ENCODE measurements around the gene ALG2. TPM values are rescaled to one million over a fixed set of nuclear protein-coding genes. Genes with fewer than 3 reads are reported as not detected.

Gene ALG2
- total and polyA plus RNA-seq, 2 of the 4 experiments (the other 2 are of a cell fraction) = 36.4 to 38.4 TPM

- H3K36me3 ChIP-seq (ENCODE audit: control insufficient read depth, insufficient read depth, low read length) = no peaks in the 10 kb centered on the region
- ATAC-seq (ENCODE audit: low read depth) (no peak), DNase-seq (no peak)
- no peak overlapping the region for H3K56ac ChIP-seq (ENCODE audit: extremely low read depth, insufficient read depth, low read length)
- H2BK5ac ChIP-seq (ENCODE audit: low read depth, low read length, poor library complexity, severe bottlenecking) = no peak overlapping the region
- 0 out of 2 replicates have a peak overlapping the region, but pooled peaks have one; percentile 8 for H3K18ac ChIP-seq (ENCODE audit: low read depth, low read length)
- no peaks in the 10 kb centered on the region for H3K9me3 ChIP-seq (ENCODE audit: control insufficient read depth, insufficient read depth, low read length)
- intact Hi-C loops (cut with micrococcal nuclease) (loop anchor here (5.0 to 10.0 kb wide), 4 partner anchors 84 to 1244 kb away; partner anchors contain the start of gene MSANTD3), dilution Hi-C loops (cut with HindIII; ENCODE audit: low sequenced_read_pairs, unreplicated experiment) (no loop called here), in situ Hi-C loops (cut with MboI; ENCODE audit: low sequenced_read_pairs) (loop anchor here (10.0 to 25.0 kb wide), 4 partner anchors 624 to 1406 kb away; partner anchors contain the start of gene CAVIN4)
- H3K4ac ChIP-seq (ENCODE audit: low read depth, low read length) = no peak overlapping the region
- H4K91ac ChIP-seq (ENCODE audit: insufficient read depth, low read depth, low read length) = no peak overlapping the region; the same call in 1 of the 2 replicates
- H4K20me1 ChIP-seq (ENCODE audit: insufficient read depth, low read length) = no peaks in the 10 kb centered on the region
- POLR2A ChIA-PET (ENCODE audit: unreplicated experiment) = no interaction called here
- no peak overlapping the region for H3K9ac ChIP-seq (ENCODE audit: low read depth, low read length)
- no peak overlapping the region; the same call in 2 of the 3 replicates for H2BK15ac ChIP-seq (ENCODE audit: low read depth, low read length)
- H3K9me1 ChIP-seq (ENCODE audit: insufficient read depth, low read length) = peaks cover 6% of the 10 kb centered on the region; the same call in 1 of the 2 replicates
- CTCF ChIA-PET = interaction anchor here (1.2 kb wide), 1 partner anchor 8 kb away, joined by 4 read pairs; no protein-coding TSS in a partner anchor
- H3K27me3 ChIP-seq (ENCODE audit: control insufficient read depth, insufficient read depth, low read length) = no peaks in the 10 kb centered on the region
- TF ChIP-seq MAZ (IDR thresholded peaks at IDR 0.05; ENCODE audit: borderline replicate concordance, low read depth, low read length) = no peak
- TF ChIP-seq MXI1 (IDR thresholded peaks at IDR 0.05; ENCODE audit: borderline replicate concordance, low read depth, low read length) = no peak
- TF ChIP-seq POLR2A (IDR thresholded peaks at IDR 0.05; ENCODE audit: low read depth, low read length) = no peak
- TF ChIP-seq CHD1 (IDR thresholded peaks at IDR 0.05; ENCODE audit: low read depth, low read length) = no peak
- no peak for TF ChIP-seq BHLHE40 (IDR thresholded peaks at IDR 0.05; ENCODE audit: low read depth, low read length)
- no peak for TF ChIP-seq NFE2L2 (IDR thresholded peaks at IDR 0.05; ENCODE audit: low read depth, low read length)
- no peak for TF ChIP-seq ELK1 (IDR thresholded peaks at IDR 0.05; ENCODE audit: borderline replicate concordance, low read depth, low read length)
- no peak for TF ChIP-seq USF2 (IDR thresholded peaks at IDR 0.05; ENCODE audit: low read depth, low read length)
- TF ChIP-seq FOS (IDR thresholded peaks at IDR 0.05; ENCODE audit: low read depth, low read length) = no peak
- no peak for TF ChIP-seq SMC3 (IDR thresholded peaks at IDR 0.05; ENCODE audit: low read depth, low read length)
- TF ChIP-seq CTCF (conservative IDR thresholded peaks at IDR 0.05; ENCODE audit: low read depth, low read length) = no peak
- TF ChIP-seq RFX5 (IDR thresholded peaks at IDR 0.05; ENCODE audit: low read depth, low read length) = no peak
- no peak for TF ChIP-seq CEBPB (IDR thresholded peaks at IDR 0.05; ENCODE audit: low read depth, low read length)
- no peak for TF ChIP-seq MAFK (IDR thresholded peaks at IDR 0.05; ENCODE audit: low read depth, low read length)
- TF ChIP-seq RCOR1 (IDR thresholded peaks at IDR 0.05; ENCODE audit: insufficient replicate concordance, low read length) = no peak
- TF ChIP-seq RAD21 (IDR thresholded peaks at IDR 0.05; ENCODE audit: low read length) = no peak
- H2AK9ac ChIP-seq (replicated peaks; ENCODE audit: low read depth, low read length, poor library complexity) = no peak overlapping the region
- H2AFZ ChIP-seq (replicated peaks; ENCODE audit: low read length, poor library complexity) = no peak overlapping the region
- no CpG with 5 or more reads among the region's 2 CpGs for WGBS, 2 experiments (ENCODE audit: extremely low coverage in 2 of 2, insufficient read length in 1 of 2)
- no peak overlapping the region; a peak in 1 of 4 replicates for H4K8ac ChIP-seq (ENCODE audit: low read depth in 2 of 2, low read length in 2 of 2)
- no peak overlapping the region for H3K4me2 ChIP-seq (ENCODE audit: low read depth, low read length)
- no peak overlapping the region for H2BK20ac ChIP-seq (ENCODE audit: low read depth, low read length)
- H3K14ac ChIP-seq (replicated peaks; ENCODE audit: low read depth, low read length) = 0 out of 2 replicates have a peak overlapping the region, but pooled peaks have one; percentile 28
- H3K4me3 ChIP-seq (ENCODE audit: insufficient read depth, low read depth, low read length) = no peak overlapping the region
- H3K4me1 ChIP-seq (ENCODE audit: control insufficient read depth, insufficient read depth, low read length) = peaks cover 8% of the 10 kb centered on the region
- no peak overlapping the region for H3K23ac ChIP-seq (ENCODE audit: low read depth, low read length)
- no peak overlapping the region for H4K5ac ChIP-seq (ENCODE audit: low read depth, low read length)
- H3K27ac ChIP-seq (ENCODE audit: insufficient read depth, low read length) = no peak overlapping the region
- no peak overlapping the region for H2AK5ac ChIP-seq (ENCODE audit: low read depth, low read length)
- H2BK120ac ChIP-seq (ENCODE audit: low read depth, low read length) = no peak overlapping the region; the same call in 1 of the 2 replicates
- H3K79me1 ChIP-seq (ENCODE audit: low read depth in 1 of 2, low read length in 2 of 2) = no peaks in the 10 kb centered on the region
- no TSS peak for BruUV-seq (replicated peaks)
These were observed 40.5 kb downstream of the ALG2 start for GRCh38 chr9:99181206-99181605.
